GM23248 (cell line): ENCODE data around the gene ZNF223. TPM values are rescaled to one million over a fixed set of nuclear protein-coding genes. Genes with fewer than 3 reads are reported as not detected.

Source experiments
- DNase-seq: peaks from one replicate; pipeline ENCODE4 v3.0.0-alpha.2; 2015
- H2AFZ ChIP-seq: fragments of 200-600 bp; sonication (generic); 2 replicates; pipeline ENCODE4 v1.6.1; 2016; ENCODE audit warnings: antibody characterized with exemption
- H3F3A ChIP-seq: fragments of 200-600 bp; sonication (generic); 2 replicates; pipeline ENCODE4 v1.6.1; 2016; ENCODE audit warnings: mild to moderate bottlenecking, antibody characterized with exemption, mixed run types; ENCODE audit not compliant: insufficient read depth
- H3K27ac ChIP-seq: fragments of 200-600 bp; sonication (generic); 2 replicates; pipeline ENCODE4 v1.5.1; 2016; ENCODE audit warnings: mild to moderate bottlenecking
- H3K27me3 ChIP-seq: fragments of 200-600 bp; sonication (generic); replicated peaks from 2 replicates; pipeline ENCODE4 v1.6.1; 2016; ENCODE audit warnings: mild to moderate bottlenecking; ENCODE audit not compliant: insufficient read depth
- H3K36me3 ChIP-seq: fragments of 200-600 bp; sonication (generic); 2 replicates; pipeline ENCODE4 v1.6.1; 2016; ENCODE audit warnings: low read depth, mild to moderate bottlenecking
- H3K4me1 ChIP-seq: fragments of 200-600 bp; sonication (generic); 2 replicates; pipeline ENCODE4 v1.6.1; 2016; ENCODE audit warnings: mild to moderate bottlenecking; ENCODE audit not compliant: insufficient read depth
- H3K4me2 ChIP-seq: fragments of 200-600 bp; sonication (generic); one replicate; pipeline ENCODE4 v1.6.1; 2016; ENCODE audit warnings: mild to moderate bottlenecking; ENCODE audit not compliant: unreplicated experiment
- H3K4me3 ChIP-seq: fragments of 200-600 bp; sonication (generic); 2 replicates; pipeline ENCODE4 v1.5.1; 2016; ENCODE audit warnings: mild to moderate bottlenecking
- H3K79me2 ChIP-seq: fragments of 200-600 bp; sonication (generic); 2 replicates; pipeline ENCODE4 v1.6.1; 2016; ENCODE audit warnings: mild to moderate bottlenecking; ENCODE audit not compliant: insufficient read depth
- H3K9ac ChIP-seq: fragments of 200-600 bp; sonication (generic); 2 replicates; pipeline ENCODE4 v1.6.1; 2016; ENCODE audit warnings: mild to moderate bottlenecking
- H3K9me2 ChIP-seq: fragments of 200-600 bp; sonication (generic); 2 replicates; pipeline ENCODE4 v1.6.1; 2016; ENCODE audit warnings: mixed run types, mild to moderate bottlenecking, moderate library complexity; ENCODE audit not compliant: insufficient read depth
- H3K9me3 ChIP-seq: fragments of 200-600 bp; sonication (generic); one replicate; pipeline ENCODE4 v1.6.1; 2017; ENCODE audit warnings: low read depth
- H4K20me1 ChIP-seq: fragments of 200-600 bp; sonication (generic); 2 replicates; pipeline ENCODE4 v1.6.0; 2016; ENCODE audit not compliant: insufficient read depth
- EZH2 ChIP-seq: fragments of 200-600 bp; sonication (generic); IDR thresholded peaks from 2 replicates; pipeline ENCODE4 v1.6.1; 2018; ENCODE audit warnings: antibody characterized with exemption, mild to moderate bottlenecking; ENCODE audit not compliant: insufficient read depth, poor library complexity, severe bottlenecking
- EZH2phosphoT487 ChIP-seq: fragments of 200-600 bp; sonication (generic); IDR thresholded peaks from 2 replicates; pipeline ENCODE4 v1.6.1; 2018; ENCODE audit warnings: antibody characterized with exemption, moderate library complexity, mild to moderate bottlenecking, low read depth; ENCODE audit not compliant: insufficient read depth
- WGBS, 2 experiments: methylation state at CpG; one replicate each; pipeline ENCODE4 v1.1.6; 2015 to 2017; ENCODE audit warnings: low lambda C conversion rate in 2 of 2, low coverage in 1 of 2; ENCODE audit errors: missing lambda C conversion rate in 2 of 2; 5-methylcytosine and 5-hydroxymethylcytosine counted together
- in situ Hi-C: fragments of 300-500 bp; cut with MboI; formaldehyde crosslinking; loops from 2 replicates; pipeline ENCODE4 v1.15.0; 2020
- polyA plus RNA-seq: library from polyadenylated mRNA; unstranded; fragments of >200 nt; fragmentation: Nextera tagmentation; extraction: Ambion mirVana; gene quantifications from 2 replicates; pipeline ENCODE4 v1.2.1, GENCODE V29; 2016
- total RNA-seq: library from RNA; depleted of rRNA; stranded (reverse); fragments of >200 nt; shearing (Covaris generic); gene quantifications from 2 replicates; pipeline ENCODE4 v1.2.3, GENCODE V29; 2014

The ZNF223 gene
- total and polyA plus RNA-seq, 2 experiments from 2014 or later: 2.8 to 3.5 TPM

GRCh38 chr19:44072543-44073401 lies 20.9 kb downstream of the ZNF223 start:
- Histone ChIP-seq H3K27ac (no peak overlapping the region), H3K9me3 (no peaks in the 10 kb centered on the region)
- WGBS, 2 experiments: 14% methylated on average over 18 of the region's 18 CpGs

GRCh38 chr19:44076325-44076724 lies 24.5 kb downstream of the ZNF223 start:
- Histone ChIP-seq H3K27ac (no peak overlapping the region), H3K4me2 (no peak overlapping the region), H2AFZ (no peak overlapping the region), H3K36me3 (peaks cover 6% of the 10 kb centered on the region; the same call in 1 of the 2 replicates), H3K4me3 (no peak overlapping the region), H3K27me3 (no peaks in the 10 kb centered on the region), H4K20me1 (no peaks in the 10 kb centered on the region), H3K79me2 (peaks cover 46% of the 10 kb centered on the region), H3K9me2 (no peaks in the 10 kb centered on the region), H3F3A (no peaks in the 10 kb centered on the region), H3K9me3 (no peaks in the 10 kb centered on the region), H3K9ac (no peak overlapping the region), H3K4me1 (peaks cover 6% of the 10 kb centered on the region; the same call in 1 of the 2 replicates)
- in situ Hi-C loops: no loop called here
- no peak for DNase-seq
- no peak for TF ChIP-seq EZH2
- no peak for TF ChIP-seq EZH2phosphoT487
- 80% methylated on average over 2 of the region's 2 CpGs for WGBS, 2 experiments

More at GRCh38 chr19:44072543-44073401, 20.9 kb downstream of the ZNF223 start:
- peak; percentile 44 for DNase-seq
- H3F3A ChIP-seq: no peaks in the 10 kb centered on the region
- peak overlapping the region; percentile 95 for H3K4me3 ChIP-seq
- H3K4me2 ChIP-seq: peak overlapping the region; percentile 96
- H3K4me1 ChIP-seq: peaks cover 6% of the 10 kb centered on the region; the same call in 1 of the 2 replicates
- peaks cover 1% of the 10 kb centered on the region; the same call in 1 of the 2 replicates for H3K36me3 ChIP-seq
- TF ChIP-seq EZH2 (no peak), EZH2phosphoT487 (no peak)
- in situ Hi-C loops: no loop called here
- H4K20me1 ChIP-seq: no peaks in the 10 kb centered on the region
- no peaks in the 10 kb centered on the region for H3K9me2 ChIP-seq
- H3K79me2 ChIP-seq: peaks cover 46% of the 10 kb centered on the region
- no peaks in the 10 kb centered on the region for H3K27me3 ChIP-seq
- peak overlapping the region; percentile 100 for H2AFZ ChIP-seq
- H3K9ac ChIP-seq: peak overlapping the region; percentile 71

- Histone ChIP-seq H2AFZ (no peak overlapping the region), H3K9ac (no peak overlapping the region), H3K36me3 (no peaks in the 10 kb centered on the region; the same call in 1 of the 2 replicates), H3F3A (0 out of 2 replicates have a peak, but pooled peaks cover 3% of the 10 kb centered on the region), H3K79me2 (peaks cover 28% of the 10 kb centered on the region), H3K9me2 (no peaks in the 10 kb centered on the region), H3K27me3 (no peaks in the 10 kb centered on the region), H3K4me2 (no peak overlapping the region), H3K27ac (no peak overlapping the region), H4K20me1 (no peaks in the 10 kb centered on the region), H3K4me1 (no peaks in the 10 kb centered on the region), H3K4me3 (no peak overlapping the region), H3K9me3 (no peaks in the 10 kb centered on the region)
- in situ Hi-C loops: no loop called here
- no peak for DNase-seq
- TF ChIP-seq EZH2phosphoT487: no peak
- no peak for TF ChIP-seq EZH2
- 65% methylated on average over 4 of the region's 4 CpGs for WGBS, 2 experiments
Observed at GRCh38 chr19:44092108-44092507, 40.3 kb downstream of the ZNF223 start.

DNA sequence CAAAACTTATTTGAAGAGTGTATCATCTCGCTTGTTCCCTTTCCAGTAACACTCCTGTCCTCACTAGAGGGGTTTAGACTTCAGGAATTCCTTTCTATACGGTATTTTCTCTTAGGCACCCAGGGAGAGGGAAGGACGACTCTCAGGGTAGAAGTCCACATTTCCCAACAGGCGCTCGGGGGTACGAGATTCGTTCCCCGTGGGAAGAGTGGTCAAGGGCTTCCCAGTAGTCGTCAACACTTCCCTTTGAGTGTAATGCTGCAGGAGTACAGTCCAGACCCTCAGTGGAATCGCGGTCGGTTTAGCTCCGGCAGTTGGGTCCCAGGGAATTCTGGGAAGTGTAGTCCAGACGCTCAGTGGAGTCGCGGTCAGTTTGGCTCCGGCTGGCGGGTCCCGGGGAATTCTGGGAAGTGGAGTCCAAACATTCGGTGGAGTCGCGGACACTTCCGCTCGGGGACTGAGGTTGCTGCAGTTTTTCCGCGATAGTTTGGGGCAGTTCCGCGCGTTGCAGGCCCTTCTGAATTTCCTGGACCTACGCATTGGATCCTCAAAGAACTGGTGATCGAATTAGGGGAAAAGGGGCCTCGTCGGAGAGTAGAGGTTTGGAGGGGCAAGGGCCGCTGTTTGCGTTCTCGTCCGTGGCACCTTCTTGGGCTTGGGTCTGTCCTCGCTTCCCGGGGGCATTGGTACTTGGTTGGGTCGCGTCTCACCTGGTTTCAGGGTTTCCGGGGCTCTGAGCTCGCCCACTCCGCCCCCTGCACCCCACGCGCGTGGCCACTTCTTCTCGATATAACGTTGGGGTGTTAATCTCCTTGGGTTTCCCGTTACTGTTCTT lies 42.3 kb downstream of the ZNF223 start, which contains the start of gene ZNF224:
TSS of gene ZNF224 (plus strand) at position 431 of the 835 bp plus-strand sequence. CDS start 3,513 bp downstream, outside the sequence.
- DNase-seq: peak; percentile 96
- Histone ChIP-seq H3K27me3 (no peaks in the 10 kb centered on the region), H3K9me2 (no peaks in the 10 kb centered on the region), H3K9me3 (no peaks in the 10 kb centered on the region), H4K20me1 (no peaks in the 10 kb centered on the region), H2AFZ (peak within 1 kb of the TSS; percentile 99), H3K27ac (peak within 1 kb of the TSS; percentile 60), H3K4me2 (peak within 1 kb of the TSS; percentile 85), H3K9ac (peak within 1 kb of the TSS; percentile 87), H3K4me1 (no peaks in the 10 kb centered on the region), H3K36me3 (peaks cover 8% of the 10 kb centered on the region; the same call in 1 of the 2 replicates), H3K4me3 (peak within 1 kb of the TSS; percentile 83), H3K79me2 (peaks cover 47% of the 10 kb centered on the region), H3F3A (0 out of 2 replicates have a peak, but pooled peaks cover 3% of the 10 kb centered on the region)
- TF ChIP-seq EZH2phosphoT487 (no peak), EZH2 (no peak)
- WGBS, 2 experiments: 2% methylated on average over 50 of the region's 50 CpGs
- in situ Hi-C loops: no loop called here
